IMR-90 (cell line): ENCODE data around the gene ZDHHC14. TPM values are rescaled to one million over a fixed set of nuclear protein-coding genes. Genes with fewer than 3 reads are reported as not detected.
A peak's percentile ranks its signal among the peaks of the same experiment; 100 is the strongest.

Experiments used
- ATAC-seq: fragments of 200-7000 bp; cut with Tn5 transposase; 2 replicates; pipeline ENCODE4 v1.9.1; 2020; ENCODE audit warnings: low read depth, mild to moderate bottlenecking, moderate library complexity
- BruUV-seq: library from RNA; stranded (reverse); fragments of 400-500 nt; replicated peaks from 2 replicates; lab custom pipeline; 2021; lab: Mats Ljungman, UMichigan
- CTCF ChIA-PET: fragments of 300-600 bp; formaldehyde crosslinking; extraction: SDS; loops from one replicate; lab custom pipeline; 2021; ENCODE audit warnings: antibody characterized with exemption; lab: Yijun Ruan, JAX
- POLR2A ChIA-PET: fragments of 300-600 bp; sonication (Branson Sonifier 250); formaldehyde crosslinking; loops from one replicate; lab custom pipeline; 2022; ENCODE audit warnings: antibody characterized with exemption; ENCODE audit not compliant: unreplicated experiment; lab: Charles Lee
- DNase-seq: peaks from one replicate; pipeline ENCODE4 v3.0.0; 2013
- H2AFZ ChIP-seq: replicated peaks from 2 replicates; pipeline ENCODE3; 2013; ENCODE audit warnings: low read length, mild to moderate bottlenecking; ENCODE audit not compliant: poor library complexity
- H2AK5ac ChIP-seq: 2 replicates; pipeline ENCODE4 v1.6.1; 2013; ENCODE audit warnings: low read depth, low read length, inconsistent platforms
- H2AK9ac ChIP-seq: replicated peaks from 2 replicates; pipeline ENCODE3; 2013; ENCODE audit warnings: mild to moderate bottlenecking, low read depth, low read length, moderate library complexity; ENCODE audit not compliant: poor library complexity
- H2BK120ac ChIP-seq: 2 replicates; pipeline ENCODE4 v1.6.1; 2013; ENCODE audit warnings: low read depth, low read length, inconsistent platforms
- H2BK15ac ChIP-seq: 3 replicates; pipeline ENCODE4 v1.6.1; 2013; ENCODE audit warnings: low read depth, low read length, inconsistent platforms
- H2BK20ac ChIP-seq: 2 replicates; pipeline ENCODE4 v1.6.1; 2013; ENCODE audit warnings: low read depth, mild to moderate bottlenecking, inconsistent platforms, low read length, moderate library complexity
- H2BK5ac ChIP-seq: 2 replicates; pipeline ENCODE4 v1.6.1; 2013; ENCODE audit warnings: mild to moderate bottlenecking, low read depth, low read length, inconsistent platforms; ENCODE audit not compliant: poor library complexity, severe bottlenecking
- H3K14ac ChIP-seq: replicated peaks from 2 replicates; pipeline ENCODE4 v1.6.1; 2013; ENCODE audit warnings: low read depth, low read length, inconsistent platforms
- H3K18ac ChIP-seq: 2 replicates; pipeline ENCODE4 v1.6.1; 2013; ENCODE audit warnings: low read depth, low read length, control low read depth
- H3K23ac ChIP-seq: 2 replicates; pipeline ENCODE4 v1.6.1; 2013; ENCODE audit warnings: low read depth, low read length, inconsistent platforms
- H3K27ac ChIP-seq: 2 replicates; pipeline ENCODE4 v1.5.1; 2013; ENCODE audit warnings: mild to moderate bottlenecking, control low read depth, low read length; ENCODE audit not compliant: insufficient read depth
- H3K27me3 ChIP-seq: 2 replicates; pipeline ENCODE4 v1.6.1; 2013; ENCODE audit warnings: low read length; ENCODE audit not compliant: control insufficient read depth, insufficient read depth
- H3K36me3 ChIP-seq: 2 replicates; pipeline ENCODE4 v1.6.1; 2013; ENCODE audit warnings: low read length, mixed read lengths; ENCODE audit not compliant: control insufficient read depth, insufficient read depth
- H3K4ac ChIP-seq: 2 replicates; pipeline ENCODE4 v1.6.1; 2013; ENCODE audit warnings: low read depth, low read length, inconsistent platforms
- H3K4me1 ChIP-seq: 2 replicates; pipeline ENCODE4 v1.6.1; 2013; ENCODE audit warnings: low read length, mixed read lengths; ENCODE audit not compliant: control insufficient read depth, insufficient read depth
- H3K4me2 ChIP-seq: 2 replicates; pipeline ENCODE4 v1.6.1; 2013; ENCODE audit warnings: low read depth, mild to moderate bottlenecking, control low read depth, low read length, moderate library complexity
- H3K4me3 ChIP-seq: 2 replicates; pipeline ENCODE4 v1.5.1; 2013; ENCODE audit warnings: low read depth, mild to moderate bottlenecking, control low read depth, low read length, moderate library complexity; ENCODE audit not compliant: insufficient read depth
- H3K56ac ChIP-seq: 2 replicates; pipeline ENCODE4 v1.6.1; 2013; ENCODE audit warnings: low read length, inconsistent platforms; ENCODE audit not compliant: insufficient read depth; ENCODE audit errors: extremely low read depth
- H3K79me1 ChIP-seq, 2 experiments: 2 replicates each; pipeline ENCODE4 v1.6.1; 2013; ENCODE audit warnings: low read length in 2 of 2, inconsistent platforms in 1 of 2, low read depth in 1 of 2
- H3K9ac ChIP-seq: 2 replicates; pipeline ENCODE4 v1.6.1; 2013; ENCODE audit warnings: low read depth, low read length, control low read depth
- H3K9me1 ChIP-seq: 2 replicates; pipeline ENCODE4 v1.6.1; 2013; ENCODE audit warnings: low read length, inconsistent platforms; ENCODE audit not compliant: insufficient read depth
- H3K9me3 ChIP-seq: 2 replicates; pipeline ENCODE4 v1.6.1; 2013; ENCODE audit warnings: low read length; ENCODE audit not compliant: control insufficient read depth, insufficient read depth
- H4K20me1 ChIP-seq: 2 replicates; pipeline ENCODE4 v1.6.1; 2013; ENCODE audit warnings: low read length, inconsistent platforms; ENCODE audit not compliant: insufficient read depth
- H4K5ac ChIP-seq: 2 replicates; pipeline ENCODE4 v1.6.1; 2013; ENCODE audit warnings: mild to moderate bottlenecking, low read depth, low read length, control low read depth
- H4K8ac ChIP-seq, 2 experiments: 2 replicates each; pipeline ENCODE4 v1.6.1; 2013; ENCODE audit warnings: low read depth in 2 of 2, low read length in 2 of 2, control low read depth in 1 of 2, inconsistent platforms in 1 of 2
- H4K91ac ChIP-seq: 2 replicates; pipeline ENCODE4 v1.6.1; 2013; ENCODE audit warnings: low read depth, low read length, inconsistent platforms; ENCODE audit not compliant: insufficient read depth
- BHLHE40 ChIP-seq: fragments of 150-350 bp; IDR thresholded peaks from 2 replicates; pipeline ENCODE4 v1.6.1; 2016; ENCODE audit warnings: mild to moderate bottlenecking, low read depth, low read length
- CEBPB ChIP-seq: IDR thresholded peaks from 2 replicates; pipeline ENCODE4 v1.6.1; 2012; ENCODE audit warnings: low read depth, low read length, improper control_type of control experiment
- CHD1 ChIP-seq: IDR thresholded peaks from 2 replicates; pipeline ENCODE4 v1.6.1; 2012; ENCODE audit warnings: low read depth, low read length, improper control_type of control experiment
- FOS ChIP-seq: fragments of 150-350 bp; IDR thresholded peaks from 2 replicates; pipeline ENCODE4 v1.6.1; 2016; ENCODE audit warnings: low read depth, low read length
- MAFK ChIP-seq: IDR thresholded peaks from 2 replicates; pipeline ENCODE4 v1.6.1; 2012; ENCODE audit warnings: low read depth, low read length, improper control_type of control experiment
- MAZ ChIP-seq: IDR thresholded peaks from 2 replicates; pipeline ENCODE4 v1.6.1; 2012; ENCODE audit warnings: low read depth, mild to moderate bottlenecking, low read length, improper control_type of control experiment, moderate library complexity, borderline replicate concordance
- MXI1 ChIP-seq: IDR thresholded peaks from 2 replicates; pipeline ENCODE4 v1.6.1; 2012; ENCODE audit warnings: low read depth, mild to moderate bottlenecking, low read length, moderate library complexity, borderline replicate concordance
- NFE2L2 ChIP-seq: fragments of 150-350 bp; IDR thresholded peaks from 2 replicates; pipeline ENCODE4 v1.6.1; 2016; ENCODE audit warnings: low read depth, mild to moderate bottlenecking, low read length
- RAD21 ChIP-seq: IDR thresholded peaks from 2 replicates; pipeline ENCODE4 v1.6.1; 2012; ENCODE audit warnings: low read length, improper control_type of control experiment
- RCOR1 ChIP-seq: IDR thresholded peaks from 2 replicates; pipeline ENCODE4 v1.6.1; 2012; ENCODE audit warnings: mild to moderate bottlenecking, low read length, improper control_type of control experiment; ENCODE audit not compliant: insufficient replicate concordance
- RFX5 ChIP-seq: IDR thresholded peaks from 2 replicates; pipeline ENCODE4 v1.8.0; 2012; ENCODE audit warnings: low read depth, mild to moderate bottlenecking, low read length, moderate library complexity
- SMC3 ChIP-seq: fragments of 150-350 bp; IDR thresholded peaks from 2 replicates; pipeline ENCODE4 v1.6.1; 2016; ENCODE audit warnings: low read depth, mild to moderate bottlenecking, antibody characterized with exemption, low read length, moderate library complexity
- WGBS, 2 experiments: methylation state at CpG; one replicate each; pipeline versions ENCODE4 v1.1.5 to v1.1.7; 2013; ENCODE audit warnings: missing lambda C conversion rate in 2 of 2; ENCODE audit not compliant: insufficient read length in 1 of 2; ENCODE audit errors: extremely low coverage in 2 of 2; 5-methylcytosine and 5-hydroxymethylcytosine counted together
- dilution Hi-C: fragments of 300-500 bp; cut with HindIII; formaldehyde crosslinking; loops from one replicate; pipeline ENCODE4 v1.14.3; 2018; ENCODE audit warnings: low sequenced_read_pairs; ENCODE audit not compliant: unreplicated experiment
- in situ Hi-C: fragments of 300-500 bp; cut with MboI; formaldehyde crosslinking; loops from 3 replicates; pipeline ENCODE4 v1.14.3; 2019; ENCODE audit warnings: low sequenced_read_pairs, inconsistent platforms, mixed read lengths
- intact Hi-C: fragments of 100-400 bp; cut with micrococcal nuclease; formaldehyde crosslinking; loops from 2 replicates; pipeline ENCODE4 v1.10.0; 2022
- polyA plus RNA-seq, 3 experiments: library from polyadenylated mRNA; depleted of rRNA; stranded (reverse); fragments of >200 nt; gene quantifications; 2 replicates each; pipeline ENCODE4 v1.2.3, GENCODE V29; 2012; ENCODE audit warnings: low replicate concordance in 1 of 3
- total RNA-seq: library from RNA; depleted of rRNA; stranded (reverse); fragments of >200 nt; gene quantifications from 2 replicates; pipeline ENCODE4 v1.2.3, GENCODE V29; 2012
- TF ChIP-seq, protein P1 (sequence below): conservative IDR thresholded peaks from 2 replicates; pipeline ENCODE4 v1.5.1; 2012; ENCODE audit warnings: mild to moderate bottlenecking, low read depth, low read length, improper control_type of control experiment
- TF ChIP-seq, protein P2 (sequence below): fragments of 150-350 bp; IDR thresholded peaks from 2 replicates; pipeline ENCODE4 v1.6.1; 2016; ENCODE audit warnings: low read depth, mild to moderate bottlenecking, low read length, moderate library complexity, borderline replicate concordance

The ZDHHC14 gene
- total and polyA plus RNA-seq, 2 of the 4 experiments (the other 2 are of a cell fraction), result 0.90 to 2.0 TPM

DNA sequence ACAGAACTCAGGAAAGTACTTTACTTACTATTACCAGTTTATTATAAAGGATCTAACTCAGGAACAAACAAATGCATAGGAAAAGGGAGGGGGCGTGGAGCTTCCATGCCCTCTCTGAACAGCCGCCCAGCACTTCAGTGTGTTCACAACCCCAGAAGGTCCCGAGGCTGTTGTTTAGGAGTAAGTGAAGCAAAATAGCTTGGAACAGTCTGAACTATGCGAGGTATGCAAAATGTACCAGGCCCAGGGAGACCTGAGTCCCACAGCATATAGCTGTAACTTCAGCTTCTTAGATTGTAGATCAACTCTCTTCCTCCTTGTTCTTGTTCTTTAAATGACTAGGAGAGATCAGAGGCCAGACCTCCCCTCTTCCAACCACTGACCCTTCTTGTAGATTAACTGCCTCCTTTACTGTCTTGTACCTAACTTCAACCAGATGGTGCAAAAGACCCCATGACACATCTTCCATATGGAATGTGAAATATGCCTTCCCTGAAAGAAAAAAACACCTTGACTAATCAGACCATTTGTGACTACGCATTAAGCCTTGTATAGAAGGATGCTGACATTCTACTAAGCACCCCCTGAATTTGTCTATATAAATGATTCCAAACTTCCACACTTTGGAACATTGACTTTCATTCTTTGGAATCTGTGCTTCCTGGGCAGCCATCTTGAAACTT, 343.3 kb downstream of the ZDHHC14 start:
- CTCF ChIA-PET, result interaction anchor here (0.5 to 1.5 kb wide), 2 partner anchors 9 to 55 kb away, joined by 3 read pairs; no protein-coding TSS in a partner anchor
- Histone ChIP-seq H3K56ac (no peak overlapping the region), H3K9me1 (no peaks in the 10 kb centered on the region), H2AK5ac (no peak overlapping the region), H2BK5ac (no peak overlapping the region), H2BK20ac (no peak overlapping the region), H3K4me1 (peaks cover 2% of the 10 kb centered on the region; the same call in 1 of the 2 replicates), H3K4me3 (no peak overlapping the region), H3K9me3 (peaks cover 12% of the 10 kb centered on the region), H3K27me3 (peaks cover 10% of the 10 kb centered on the region), H2BK15ac (no peak overlapping the region), H4K20me1 (no peaks in the 10 kb centered on the region), H4K91ac (no peak overlapping the region), H4K8ac (no peak overlapping the region), H3K79me1 (no peaks in the 10 kb centered on the region), H4K5ac (no peak overlapping the region), H3K4ac (no peak overlapping the region), H3K9ac (no peak overlapping the region), H3K18ac (no peak overlapping the region), H3K23ac (no peak overlapping the region), H2BK120ac (no peak overlapping the region), H2AFZ (no peak overlapping the region), H3K27ac (no peak overlapping the region), H2AK9ac (no peak overlapping the region), H3K4me2 (no peak overlapping the region), H3K14ac (no peak overlapping the region), H3K36me3 (no peaks in the 10 kb centered on the region)
- no TSS peak for BruUV-seq
- ATAC-seq (peak; percentile 87), DNase-seq (no peak)
- intact Hi-C loops (no loop called here), dilution Hi-C loops (no loop called here), in situ Hi-C loops (no loop called here)
- TF ChIP-seq MXI1 (no peak), CEBPB (no peak), NFE2L2 (no peak), MAZ (no peak), RFX5 (no peak), RAD21 (no peak), RCOR1 (no peak), BHLHE40 (no peak), MAFK (no peak), SMC3 (no peak), CHD1 (no peak), FOS (no peak)
- TF ChIP-seq, protein P1, sequence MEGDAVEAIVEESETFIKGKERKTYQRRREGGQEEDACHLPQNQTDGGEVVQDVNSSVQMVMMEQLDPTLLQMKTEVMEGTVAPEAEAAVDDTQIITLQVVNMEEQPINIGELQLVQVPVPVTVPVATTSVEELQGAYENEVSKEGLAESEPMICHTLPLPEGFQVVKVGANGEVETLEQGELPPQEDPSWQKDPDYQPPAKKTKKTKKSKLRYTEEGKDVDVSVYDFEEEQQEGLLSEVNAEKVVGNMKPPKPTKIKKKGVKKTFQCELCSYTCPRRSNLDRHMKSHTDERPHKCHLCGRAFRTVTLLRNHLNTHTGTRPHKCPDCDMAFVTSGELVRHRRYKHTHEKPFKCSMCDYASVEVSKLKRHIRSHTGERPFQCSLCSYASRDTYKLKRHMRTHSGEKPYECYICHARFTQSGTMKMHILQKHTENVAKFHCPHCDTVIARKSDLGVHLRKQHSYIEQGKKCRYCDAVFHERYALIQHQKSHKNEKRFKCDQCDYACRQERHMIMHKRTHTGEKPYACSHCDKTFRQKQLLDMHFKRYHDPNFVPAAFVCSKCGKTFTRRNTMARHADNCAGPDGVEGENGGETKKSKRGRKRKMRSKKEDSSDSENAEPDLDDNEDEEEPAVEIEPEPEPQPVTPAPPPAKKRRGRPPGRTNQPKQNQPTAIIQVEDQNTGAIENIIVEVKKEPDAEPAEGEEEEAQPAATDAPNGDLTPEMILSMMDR, result no peak
- TF ChIP-seq, protein P2, sequence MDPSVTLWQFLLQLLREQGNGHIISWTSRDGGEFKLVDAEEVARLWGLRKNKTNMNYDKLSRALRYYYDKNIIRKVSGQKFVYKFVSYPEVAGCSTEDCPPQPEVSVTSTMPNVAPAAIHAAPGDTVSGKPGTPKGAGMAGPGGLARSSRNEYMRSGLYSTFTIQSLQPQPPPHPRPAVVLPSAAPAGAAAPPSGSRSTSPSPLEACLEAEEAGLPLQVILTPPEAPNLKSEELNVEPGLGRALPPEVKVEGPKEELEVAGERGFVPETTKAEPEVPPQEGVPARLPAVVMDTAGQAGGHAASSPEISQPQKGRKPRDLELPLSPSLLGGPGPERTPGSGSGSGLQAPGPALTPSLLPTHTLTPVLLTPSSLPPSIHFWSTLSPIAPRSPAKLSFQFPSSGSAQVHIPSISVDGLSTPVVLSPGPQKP, result no peak
- WGBS, 2 experiments, result no CpG with 5 or more reads among the region's 5 CpGs
- POLR2A ChIA-PET, result interaction anchor here (0.6 kb wide), 1 partner anchor 170 kb away, joined by 8 read pairs; no protein-coding TSS in a partner anchor
